ENCODE results near the gene FPR1.

FPR1 gene

GRCh38 chr19:51727349-51727880, 24.3 kb downstream of the FPR1 start:
- no peak for DNase-seq
- CTCF ChIA-PET = no interaction called here
- WGBS (ENCODE audit: insufficient coverage) = 95% methylated on average over 7 of the region's 7 CpGs

GRCh38 chr19:51726049-51726448, 25.6 kb downstream of the FPR1 start:
- H3K36me3 ChIP-seq (ENCODE audit: control insufficient read depth in 4 of 4, insufficient read depth in 4 of 4, low read length in 3 of 4) = no peaks in the 10 kb centered on the region
- peaks cover 10 to 60% (median 18%) of the 10 kb centered on the region in 5 experiments for H3K27me3 ChIP-seq (replicated peaks in 2 of 5; ENCODE audit: control insufficient read depth in 4 of 5, insufficient read depth in 5 of 5, low read length in 4 of 5)
- CTCF ChIA-PET = no interaction called here
- 81% methylated on average over 9 of the region's 14 CpGs for WGBS (ENCODE audit: insufficient coverage)
- peaks cover 0 to 8% (median 4%) of the 10 kb centered on the region in 5 experiments for H3K9me3 ChIP-seq (ENCODE audit: control extremely low read depth in 1 of 5, control insufficient read depth in 4 of 5, insufficient read depth in 2 of 5, low read depth in 1 of 5, low read length in 4 of 5)
- no peaks in the 10 kb centered on the region for H3K4me1 ChIP-seq (ENCODE audit: control extremely low read depth in 1 of 4, control insufficient read depth in 4 of 4, insufficient read depth in 4 of 4, low read length in 3 of 4)
- no peak for DNase-seq
- POLR2A ChIA-PET = no interaction called here
- H3K4me3 ChIP-seq (ENCODE audit: control insufficient read depth in 1 of 7, extremely low read depth in 1 of 7, insufficient read depth in 4 of 7, low read depth in 2 of 7, low read length in 6 of 7) = no peak overlapping the region
- H3K27ac ChIP-seq (ENCODE audit: insufficient read depth in 1 of 2, low read depth in 1 of 2, low read length in 2 of 2, poor library complexity in 1 of 2, severe bottlenecking in 2 of 2) = no peak overlapping the region

More at GRCh38 chr19:51727349-51727880, 24.3 kb downstream of the FPR1 start:
- Histone ChIP-seq H3K36me3 (ENCODE audit: control insufficient read depth in 4 of 4, insufficient read depth in 4 of 4, low read length in 3 of 4) (no peaks in the 10 kb centered on the region), H3K4me1 (ENCODE audit: control extremely low read depth in 1 of 4, control insufficient read depth in 4 of 4, insufficient read depth in 4 of 4, low read length in 3 of 4) (no peaks in the 10 kb centered on the region), H3K27ac (ENCODE audit: insufficient read depth in 1 of 2, low read depth in 1 of 2, low read length in 2 of 2, poor library complexity in 1 of 2, severe bottlenecking in 2 of 2) (no peak overlapping the region), H3K4me3 (ENCODE audit: control insufficient read depth in 1 of 7, extremely low read depth in 1 of 7, insufficient read depth in 4 of 7, low read depth in 2 of 7, low read length in 6 of 7) (no peak overlapping the region), H3K9me3 (ENCODE audit: control extremely low read depth in 1 of 5, control insufficient read depth in 4 of 5, insufficient read depth in 2 of 5, low read depth in 1 of 5, low read length in 4 of 5) (peaks cover 0 to 11% (median 6%) of the 10 kb centered on the region in 5 experiments), H3K27me3 (replicated peaks in 2 of 5; ENCODE audit: control insufficient read depth in 4 of 5, insufficient read depth in 5 of 5, low read length in 4 of 5) (peaks cover 7 to 49% (median 16%) of the 10 kb centered on the region in 5 experiments)
- POLR2A ChIA-PET = interaction anchor here (0.6 kb wide), 1 partner anchor 74 kb away, joined by 3 read pairs; no protein-coding TSS in a partner anchor

GRCh38 chr19:51724543-51724942, 27.1 kb downstream of the FPR1 start:
- Histone ChIP-seq H3K27me3 (replicated peaks in 2 of 5; ENCODE audit: control insufficient read depth in 4 of 5, insufficient read depth in 5 of 5, low read length in 4 of 5) (peaks cover 14 to 74% (median 22%) of the 10 kb centered on the region in 5 experiments), H3K27ac (ENCODE audit: insufficient read depth in 1 of 2, low read depth in 1 of 2, low read length in 2 of 2, poor library complexity in 1 of 2, severe bottlenecking in 2 of 2) (no peak overlapping the region), H3K9me3 (ENCODE audit: control extremely low read depth in 1 of 5, control insufficient read depth in 4 of 5, insufficient read depth in 2 of 5, low read depth in 1 of 5, low read length in 4 of 5) (no peaks in the 10 kb centered on the region), H3K36me3 (ENCODE audit: control insufficient read depth in 4 of 4, insufficient read depth in 4 of 4, low read length in 3 of 4) (no peaks in the 10 kb centered on the region), H3K4me1 (ENCODE audit: control extremely low read depth in 1 of 4, control insufficient read depth in 4 of 4, insufficient read depth in 4 of 4, low read length in 3 of 4) (peaks cover 0 to 5% (median 3%) of the 10 kb centered on the region in 4 experiments), H3K4me3 (ENCODE audit: control insufficient read depth in 1 of 7, extremely low read depth in 1 of 7, insufficient read depth in 4 of 7, low read depth in 2 of 7, low read length in 6 of 7) (no peak overlapping the region)
- ChIA-PET CTCF (no interaction called here), POLR2A (no interaction called here)
- WGBS (ENCODE audit: insufficient coverage) = 63% methylated on average over 10 of the region's 15 CpGs
- no peak for DNase-seq

GRCh38 chr19:51722492-51722891, 29.2 kb downstream of the FPR1 start:
- Histone ChIP-seq H3K27ac (ENCODE audit: insufficient read depth in 1 of 2, low read depth in 1 of 2, low read length in 2 of 2, poor library complexity in 1 of 2, severe bottlenecking in 2 of 2) (no peak overlapping the region), H3K36me3 (ENCODE audit: control insufficient read depth in 4 of 4, insufficient read depth in 4 of 4, low read length in 3 of 4) (no peaks in the 10 kb centered on the region), H3K4me1 (ENCODE audit: control extremely low read depth in 1 of 4, control insufficient read depth in 4 of 4, insufficient read depth in 4 of 4, low read length in 3 of 4) (peaks cover 0 to 9% (median 8%) of the 10 kb centered on the region in 4 experiments), H3K4me3 (ENCODE audit: control insufficient read depth in 1 of 7, extremely low read depth in 1 of 7, insufficient read depth in 4 of 7, low read depth in 2 of 7, low read length in 6 of 7) (no peak overlapping the region), H3K27me3 (replicated peaks in 2 of 5; ENCODE audit: control insufficient read depth in 4 of 5, insufficient read depth in 5 of 5, low read length in 4 of 5) (peaks cover 17 to 84% (median 30%) of the 10 kb centered on the region in 5 experiments), H3K9me3 (ENCODE audit: control extremely low read depth in 1 of 5, control insufficient read depth in 4 of 5, insufficient read depth in 2 of 5, low read depth in 1 of 5, low read length in 4 of 5) (peaks cover 0 to 1% (median 0%) of the 10 kb centered on the region in 5 experiments)
- DNase-seq = no peak
- ChIA-PET POLR2A (no interaction called here), CTCF (no interaction called here)
- WGBS (ENCODE audit: insufficient coverage) = no CpG with 5 or more reads among the region's 2 CpGs

GRCh38 chr19:51721905-51722304, 29.8 kb downstream of the FPR1 start:
- Histone ChIP-seq H3K36me3 (ENCODE audit: control insufficient read depth in 4 of 4, insufficient read depth in 4 of 4, low read length in 3 of 4) (no peaks in the 10 kb centered on the region), H3K4me3 (ENCODE audit: control insufficient read depth in 1 of 7, extremely low read depth in 1 of 7, insufficient read depth in 4 of 7, low read depth in 2 of 7, low read length in 6 of 7) (no peak overlapping the region), H3K27ac (ENCODE audit: insufficient read depth in 1 of 2, low read depth in 1 of 2, low read length in 2 of 2, poor library complexity in 1 of 2, severe bottlenecking in 2 of 2) (no peak overlapping the region), H3K27me3 (replicated peaks in 2 of 5; ENCODE audit: control insufficient read depth in 4 of 5, insufficient read depth in 5 of 5, low read length in 4 of 5) (peaks cover 20 to 88% (median 30%) of the 10 kb centered on the region in 5 experiments), H3K4me1 (ENCODE audit: control extremely low read depth in 1 of 4, control insufficient read depth in 4 of 4, insufficient read depth in 4 of 4, low read length in 3 of 4) (peaks cover 0 to 9% (median 8%) of the 10 kb centered on the region in 4 experiments), H3K9me3 (ENCODE audit: control extremely low read depth in 1 of 5, control insufficient read depth in 4 of 5, insufficient read depth in 2 of 5, low read depth in 1 of 5, low read length in 4 of 5) (peaks cover 0 to 1% (median 0%) of the 10 kb centered on the region in 5 experiments)
- ChIA-PET POLR2A (no interaction called here), CTCF (no interaction called here)
- no peak for DNase-seq
- WGBS (ENCODE audit: insufficient coverage) = 86% methylated on average over 5 of the region's 7 CpGs

GRCh38 chr19:51719251-51719988, 32.3 kb downstream of the FPR1 start:
- H3K4me1 ChIP-seq (ENCODE audit: control extremely low read depth in 1 of 4, control insufficient read depth in 4 of 4, insufficient read depth in 4 of 4, low read length in 3 of 4) = peaks cover 0 to 9% (median 8%) of the 10 kb centered on the region in 4 experiments
- DNase-seq = peak in 2 of 3 donors; percentile 21 to 33
- WGBS (ENCODE audit: insufficient coverage) = 5% methylated on average over 80 of the region's 83 CpGs
- H3K27me3 ChIP-seq (replicated peaks in 2 of 5; ENCODE audit: control insufficient read depth in 4 of 5, insufficient read depth in 5 of 5, low read length in 4 of 5) = peaks cover 20 to 81% (median 25%) of the 10 kb centered on the region in 5 experiments
- H3K4me3 ChIP-seq (ENCODE audit: control insufficient read depth in 1 of 7, extremely low read depth in 1 of 7, insufficient read depth in 4 of 7, low read depth in 2 of 7, low read length in 6 of 7) = peak overlapping the region in 2 of 7 experiments; percentile 3 to 32
- CTCF ChIA-PET = interaction anchor here (1.0 kb wide), 1 partner anchor 9 kb away, joined by 3 read pairs; no protein-coding TSS in a partner anchor
- peaks cover 0 to 4% (median 0%) of the 10 kb centered on the region in 5 experiments for H3K9me3 ChIP-seq (ENCODE audit: control extremely low read depth in 1 of 5, control insufficient read depth in 4 of 5, insufficient read depth in 2 of 5, low read depth in 1 of 5, low read length in 4 of 5)
- POLR2A ChIA-PET = no interaction called here
- no peaks in the 10 kb centered on the region for H3K36me3 ChIP-seq (ENCODE audit: control insufficient read depth in 4 of 4, insufficient read depth in 4 of 4, low read length in 3 of 4)
- no peak overlapping the region for H3K27ac ChIP-seq (ENCODE audit: insufficient read depth in 1 of 2, low read depth in 1 of 2, low read length in 2 of 2, poor library complexity in 1 of 2, severe bottlenecking in 2 of 2)

- ChIA-PET POLR2A (no interaction called here), CTCF (interaction anchor here (1.3 kb wide), 1 partner anchor 61 kb away, joined by 4 read pairs; no protein-coding TSS in a partner anchor)
- Histone ChIP-seq H3K27me3 (replicated peaks in 2 of 5; ENCODE audit: control insufficient read depth in 4 of 5, insufficient read depth in 5 of 5, low read length in 4 of 5) (peaks cover 12 to 61% (median 20%) of the 10 kb centered on the region in 5 experiments), H3K9me3 (ENCODE audit: control extremely low read depth in 1 of 5, control insufficient read depth in 4 of 5, insufficient read depth in 2 of 5, low read depth in 1 of 5, low read length in 4 of 5) (peaks cover 0 to 4% (median 0%) of the 10 kb centered on the region in 5 experiments), H3K4me1 (ENCODE audit: control extremely low read depth in 1 of 4, control insufficient read depth in 4 of 4, insufficient read depth in 4 of 4, low read length in 3 of 4) (peaks cover 0 to 9% (median 8%) of the 10 kb centered on the region in 4 experiments), H3K36me3 (ENCODE audit: control insufficient read depth in 4 of 4, insufficient read depth in 4 of 4, low read length in 3 of 4) (no peaks in the 10 kb centered on the region), H3K4me3 (ENCODE audit: control insufficient read depth in 1 of 7, extremely low read depth in 1 of 7, insufficient read depth in 4 of 7, low read depth in 2 of 7, low read length in 6 of 7) (no peak overlapping the region), H3K27ac (ENCODE audit: insufficient read depth in 1 of 2, low read depth in 1 of 2, low read length in 2 of 2, poor library complexity in 1 of 2, severe bottlenecking in 2 of 2) (no peak overlapping the region)
- WGBS (ENCODE audit: insufficient coverage) = 94% methylated on average over 10 of the region's 11 CpGs
- DNase-seq = no peak
Measured at GRCh38 chr19:51716925-51717324, 34.8 kb downstream of the FPR1 start.

Data from common myeloid progenitor, CD34-positive (primary cell).